Activated naive CD4-positive, alpha-beta T cell treated with anti-CD3 and anti-CD28 coated beads, Interleukin-2, amount 50 U/mL, for 24 hours (primary cell): Measurements from ENCODE around the gene CALML6.

Experiments used
- H3K27ac Mint-ChIP-seq: one replicate; pipeline ENCODE4 v1.8.0; 2021; ENCODE audit warnings: mild to moderate bottlenecking, mixed read lengths
- H3K27me3 Mint-ChIP-seq: one replicate; pipeline ENCODE4 v1.8.0; 2021; ENCODE audit warnings: mixed read lengths
- H3K36me3 Mint-ChIP-seq: one replicate; pipeline ENCODE4 v1.8.0; 2021; ENCODE audit warnings: mixed read lengths
- H3K4me1 Mint-ChIP-seq: one replicate; pipeline ENCODE4 v1.8.0; 2021; ENCODE audit warnings: mixed read lengths
- H3K4me3 Mint-ChIP-seq: one replicate; pipeline ENCODE4 v1.8.0; 2021; ENCODE audit warnings: mild to moderate bottlenecking, mixed read lengths
- H3K9me3 Mint-ChIP-seq: one replicate; pipeline ENCODE4 v1.8.0; 2021; ENCODE audit warnings: mixed read lengths

Gene CALML6

GRCh38 chr1:1956586-1957532 lies 41.8 kb downstream of the CALML6 start:
- Mint-ChIP-seq H3K36me3 (no peaks in the 10 kb centered on the region), H3K4me1 (peaks cover 4% of the 10 kb centered on the region), H3K4me3 (no peak overlapping the region), H3K27ac (no peak overlapping the region), H3K27me3 (peaks cover 8% of the 10 kb centered on the region), H3K9me3 (no peaks in the 10 kb centered on the region)

GRCh38 chr1:1957533-1957961 lies 42.5 kb downstream of the CALML6 start:
- Mint-ChIP-seq H3K27ac (no peak overlapping the region), H3K4me1 (peaks cover 4% of the 10 kb centered on the region), H3K9me3 (no peaks in the 10 kb centered on the region), H3K27me3 (peaks cover 11% of the 10 kb centered on the region), H3K4me3 (no peak overlapping the region), H3K36me3 (no peaks in the 10 kb centered on the region)

- Mint-ChIP-seq H3K4me3 (no peak overlapping the region), H3K27ac (no peak overlapping the region), H3K36me3 (no peaks in the 10 kb centered on the region), H3K9me3 (no peaks in the 10 kb centered on the region), H3K27me3 (peaks cover 12% of the 10 kb centered on the region), H3K4me1 (peaks cover 4% of the 10 kb centered on the region)
Measured at GRCh38 chr1:1958071-1958541, 43.0 kb downstream of the CALML6 start.

GRCh38 chr1:1959459-1959839 lies 44.4 kb downstream of the CALML6 start:
- no peaks in the 10 kb centered on the region for H3K9me3 Mint-ChIP-seq
- peaks cover 12% of the 10 kb centered on the region for H3K27me3 Mint-ChIP-seq
- peaks cover 4% of the 10 kb centered on the region for H3K4me1 Mint-ChIP-seq
- H3K27ac Mint-ChIP-seq: no peak overlapping the region
- H3K4me3 Mint-ChIP-seq: no peak overlapping the region
- H3K36me3 Mint-ChIP-seq: no peaks in the 10 kb centered on the region

GRCh38 chr1:1959840-1960479 lies 44.9 kb downstream of the CALML6 start:
- no peak overlapping the region for H3K27ac Mint-ChIP-seq
- no peaks in the 10 kb centered on the region for H3K36me3 Mint-ChIP-seq
- H3K27me3 Mint-ChIP-seq: peaks cover 12% of the 10 kb centered on the region
- no peak overlapping the region for H3K4me3 Mint-ChIP-seq
- H3K9me3 Mint-ChIP-seq: no peaks in the 10 kb centered on the region
- H3K4me1 Mint-ChIP-seq: peaks cover 2% of the 10 kb centered on the region

GRCh38 chr1:1960480-1961196 lies 45.6 kb downstream of the CALML6 start:
- H3K27ac Mint-ChIP-seq: no peak overlapping the region
- no peaks in the 10 kb centered on the region for H3K4me1 Mint-ChIP-seq
- H3K27me3 Mint-ChIP-seq: peaks cover 12% of the 10 kb centered on the region
- H3K36me3 Mint-ChIP-seq: no peaks in the 10 kb centered on the region
- H3K4me3 Mint-ChIP-seq: no peak overlapping the region
- no peaks in the 10 kb centered on the region for H3K9me3 Mint-ChIP-seq

- Mint-ChIP-seq H3K27me3 (peaks cover 12% of the 10 kb centered on the region), H3K4me1 (no peaks in the 10 kb centered on the region), H3K9me3 (no peaks in the 10 kb centered on the region), H3K36me3 (no peaks in the 10 kb centered on the region), H3K27ac (no peak overlapping the region), H3K4me3 (no peak overlapping the region)
Measured at GRCh38 chr1:1962752-1963151, 47.7 kb downstream of the CALML6 start.

GRCh38 chr1:1963570-1963969 lies 48.5 kb downstream of the CALML6 start:
- no peak overlapping the region for H3K4me3 Mint-ChIP-seq
- H3K27me3 Mint-ChIP-seq: peaks cover 12% of the 10 kb centered on the region
- no peaks in the 10 kb centered on the region for H3K4me1 Mint-ChIP-seq
- H3K27ac Mint-ChIP-seq: no peak overlapping the region
- H3K36me3 Mint-ChIP-seq: no peaks in the 10 kb centered on the region
- no peaks in the 10 kb centered on the region for H3K9me3 Mint-ChIP-seq

- Mint-ChIP-seq H3K4me3 (no peak overlapping the region), H3K36me3 (no peaks in the 10 kb centered on the region), H3K27me3 (peaks cover 11% of the 10 kb centered on the region), H3K4me1 (no peaks in the 10 kb centered on the region), H3K9me3 (no peaks in the 10 kb centered on the region), H3K27ac (no peak overlapping the region)
Measured at GRCh38 chr1:1964811-1965210, 49.8 kb downstream of the CALML6 start.

GRCh38 chr1:1965546-1965945 lies 50.5 kb downstream of the CALML6 start:
- Mint-ChIP-seq H3K4me1 (no peaks in the 10 kb centered on the region), H3K4me3 (no peak overlapping the region), H3K27me3 (peaks cover 10% of the 10 kb centered on the region), H3K36me3 (no peaks in the 10 kb centered on the region), H3K27ac (no peak overlapping the region), H3K9me3 (no peaks in the 10 kb centered on the region)

- H3K27me3 Mint-ChIP-seq: peaks cover 4% of the 10 kb centered on the region
- no peaks in the 10 kb centered on the region for H3K4me1 Mint-ChIP-seq
- no peaks in the 10 kb centered on the region for H3K36me3 Mint-ChIP-seq
- H3K27ac Mint-ChIP-seq: no peak overlapping the region
- H3K9me3 Mint-ChIP-seq: no peaks in the 10 kb centered on the region
- no peak overlapping the region for H3K4me3 Mint-ChIP-seq
Measured at GRCh38 chr1:1966071-1966740, 51.1 kb downstream of the CALML6 start.
